Astrocyte (in vitro differentiated cells and primary cell): Measurements from ENCODE around the gene SLC16A10. TPM values are rescaled to one million over a fixed set of nuclear protein-coding genes. Genes with fewer than 3 reads are reported as not detected.

Experiments used
- DNase-seq: peaks from one replicate; pipeline ENCODE4 v3.0.0-alpha.2; 2010; ENCODE audit warnings: low read depth
- FAIRE-seq: peaks from 2 replicates; lab custom pipeline; 2011; peaks lifted over from hg19 to GRCh38; lab: Jason Lieb, UNC
- H2AFZ ChIP-seq: 2 replicates; pipeline ENCODE4 v1.6.0; 2012; ENCODE audit warnings: low read depth, low read length, inconsistent platforms
- H3K27ac ChIP-seq: 2 replicates; pipeline ENCODE4 v1.5.1; 2011; ENCODE audit warnings: low read depth, low read length, inconsistent platforms
- H3K27me3 ChIP-seq: 2 replicates; pipeline ENCODE4 v1.6.0; 2011; ENCODE audit warnings: low read length, inconsistent platforms; ENCODE audit not compliant: insufficient read depth
- H3K36me3 ChIP-seq: 2 replicates; pipeline ENCODE4 v1.5.1; 2011; ENCODE audit warnings: low read length, inconsistent platforms; ENCODE audit not compliant: insufficient read depth
- H3K4me1 ChIP-seq: 2 replicates; pipeline ENCODE4 v1.5.1; 2011; ENCODE audit warnings: low read length, inconsistent platforms; ENCODE audit not compliant: insufficient read depth
- H3K4me2 ChIP-seq: 2 replicates; pipeline ENCODE4 v1.6.0; 2012; ENCODE audit warnings: low read length, inconsistent platforms
- H3K4me3 ChIP-seq: 2 replicates; pipeline ENCODE4 v1.5.1; 2011; ENCODE audit warnings: low read depth, mild to moderate bottlenecking, low read length, inconsistent platforms; ENCODE audit not compliant: insufficient read depth
- H3K79me2 ChIP-seq: 2 replicates; pipeline ENCODE4 v1.6.0; 2012; ENCODE audit warnings: mild to moderate bottlenecking, low read length, inconsistent platforms; ENCODE audit not compliant: insufficient read depth
- H3K9ac ChIP-seq: 2 replicates; pipeline ENCODE4 v1.6.0; 2012; ENCODE audit warnings: mild to moderate bottlenecking, low read length, inconsistent platforms
- H3K9me3 ChIP-seq: 2 replicates; pipeline ENCODE4 v1.5.1; 2012; ENCODE audit warnings: low read depth, mild to moderate bottlenecking, low read length, inconsistent platforms; ENCODE audit not compliant: insufficient read depth
- H4K20me1 ChIP-seq: 2 replicates; pipeline ENCODE4 v1.6.0; 2012; ENCODE audit warnings: low read length, inconsistent platforms; ENCODE audit not compliant: insufficient read depth
- H3K27ac Mint-ChIP-seq: one replicate; pipeline ENCODE4 v1.8.0; 2021; ENCODE audit warnings: mild to moderate bottlenecking, mixed read lengths; ENCODE audit not compliant: unreplicated experiment
- H3K27me3 Mint-ChIP-seq: one replicate; pipeline ENCODE4 v1.8.0; 2021; ENCODE audit warnings: low read depth, mixed read lengths; ENCODE audit not compliant: unreplicated experiment
- H3K36me3 Mint-ChIP-seq: one replicate; pipeline ENCODE4 v1.8.0; 2021; ENCODE audit warnings: low read depth, mixed read lengths; ENCODE audit not compliant: unreplicated experiment
- H3K4me1 Mint-ChIP-seq: one replicate; pipeline ENCODE4 v1.8.0; 2021; ENCODE audit warnings: low read depth, mixed read lengths; ENCODE audit not compliant: unreplicated experiment
- H3K4me3 Mint-ChIP-seq: one replicate; pipeline ENCODE4 v1.8.0; 2021; ENCODE audit warnings: mild to moderate bottlenecking, moderate library complexity, mixed read lengths; ENCODE audit not compliant: unreplicated experiment
- H3K9me3 Mint-ChIP-seq: one replicate; pipeline ENCODE4 v1.8.0; 2021; ENCODE audit warnings: mild to moderate bottlenecking, mixed read lengths; ENCODE audit not compliant: unreplicated experiment
- CTCF ChIP-seq: IDR thresholded peaks from 2 replicates; pipeline ENCODE4 v1.5.1; 2011; ENCODE audit warnings: low read depth, mild to moderate bottlenecking, inconsistent platforms, low read length, moderate library complexity; ENCODE audit not compliant: insufficient read depth
- EZH2 ChIP-seq: IDR thresholded peaks from 2 replicates; pipeline ENCODE4 v1.6.1; 2012; ENCODE audit warnings: mild to moderate bottlenecking, low read length, inconsistent platforms; ENCODE audit not compliant: insufficient read depth
- total RNA-seq: library from RNA; stranded (reverse); gene quantifications from 2 replicates; pipeline ENCODE4 v1.2.1, GENCODE V29; 2021

SLC16A10 gene
- total RNA-seq, 1 donor from 2014 or later: 0.18 TPM

GRCh38 chr6:111250791-111251354 is 163.6 kb downstream of the SLC16A10 start:
- DNase-seq (no peak), FAIRE-seq (no peak)
- TF ChIP-seq EZH2 (no peak), CTCF (no peak)
- H4K20me1 ChIP-seq: no peaks in the 10 kb centered on the region
- H3K79me2 ChIP-seq: no peaks in the 10 kb centered on the region
- H3K27me3 ChIP-seq: peaks cover 6% of the 10 kb centered on the region
- no peaks in the 10 kb centered on the region for H3K4me1 Mint-ChIP-seq
- H3K27ac Mint-ChIP-seq: no peak overlapping the region
- peaks cover 1% of the 10 kb centered on the region for H3K27me3 Mint-ChIP-seq
- no peaks in the 10 kb centered on the region for H3K36me3 ChIP-seq
- no peak overlapping the region for H3K4me3 ChIP-seq
- H3K36me3 Mint-ChIP-seq: no peaks in the 10 kb centered on the region
- no peak overlapping the region for H3K4me3 Mint-ChIP-seq
- H3K9me3 ChIP-seq: no peaks in the 10 kb centered on the region
- no peaks in the 10 kb centered on the region for H3K4me1 ChIP-seq
- no peak overlapping the region for H2AFZ ChIP-seq
- no peak overlapping the region for H3K4me2 ChIP-seq
- H3K27ac ChIP-seq: no peak overlapping the region
- H3K9me3 Mint-ChIP-seq: no peaks in the 10 kb centered on the region
- H3K9ac ChIP-seq: no peak overlapping the region

- Mint-ChIP-seq H3K36me3 (no peaks in the 10 kb centered on the region), H3K27me3 (peaks cover 1% of the 10 kb centered on the region)
- no peak for FAIRE-seq
Measured at GRCh38 chr6:111252726-111253125, 165.4 kb downstream of the SLC16A10 start.

More at GRCh38 chr6:111252726-111253125, 165.4 kb downstream of the SLC16A10 start:
- H3K4me3 Mint-ChIP-seq: no peak overlapping the region
- Histone ChIP-seq H2AFZ (no peak overlapping the region), H3K4me1 (no peaks in the 10 kb centered on the region), H3K9me3 (no peaks in the 10 kb centered on the region), H3K4me2 (no peak overlapping the region), H3K9ac (no peak overlapping the region), H4K20me1 (no peaks in the 10 kb centered on the region), H3K36me3 (no peaks in the 10 kb centered on the region), H3K79me2 (no peaks in the 10 kb centered on the region), H3K4me3 (no peak overlapping the region), H3K27me3 (peaks cover 6% of the 10 kb centered on the region), H3K27ac (no peak overlapping the region)
- no peak for TF ChIP-seq CTCF
- no peak for TF ChIP-seq EZH2
- H3K9me3 Mint-ChIP-seq: no peaks in the 10 kb centered on the region
- H3K4me1 Mint-ChIP-seq: no peaks in the 10 kb centered on the region
- H3K27ac Mint-ChIP-seq: no peak overlapping the region
- DNase-seq: no peak
